ENCODE data around the gene ADAM29.

DNA sequence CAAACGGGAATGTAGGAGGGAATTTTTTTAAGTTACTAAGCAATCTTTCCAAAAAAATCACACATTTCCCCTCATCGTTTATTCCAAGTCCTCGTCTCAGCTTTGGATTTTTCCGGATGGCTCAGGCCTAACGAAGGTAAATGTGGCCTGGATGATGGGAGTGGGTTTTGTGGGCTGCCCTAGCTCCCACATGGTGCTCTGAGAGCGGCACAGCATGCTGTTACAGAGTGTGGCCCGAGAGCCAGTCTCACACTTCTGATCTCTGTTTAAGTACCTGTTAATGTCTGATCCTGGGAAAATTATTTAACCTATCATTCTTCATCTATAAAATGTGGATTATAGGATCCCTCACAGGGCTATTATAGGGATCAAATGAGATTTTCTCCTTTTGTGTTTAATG is 38.2 kb upstream of the ADAM29 start:
- TF ChIP-seq CTCF (IDR thresholded peaks at IDR 0.05) (no peak), POLR2A (IDR thresholded peaks at IDR 0.05) (no peak)
